ENCODE results near the gene COL23A1. TPM values are rescaled to one million over a fixed set of nuclear protein-coding genes. Genes with fewer than 3 reads are reported as not detected.

The COL23A1 gene
- total RNA-seq, 1 donor from 2014 or later, result 4.3 TPM

DNA sequence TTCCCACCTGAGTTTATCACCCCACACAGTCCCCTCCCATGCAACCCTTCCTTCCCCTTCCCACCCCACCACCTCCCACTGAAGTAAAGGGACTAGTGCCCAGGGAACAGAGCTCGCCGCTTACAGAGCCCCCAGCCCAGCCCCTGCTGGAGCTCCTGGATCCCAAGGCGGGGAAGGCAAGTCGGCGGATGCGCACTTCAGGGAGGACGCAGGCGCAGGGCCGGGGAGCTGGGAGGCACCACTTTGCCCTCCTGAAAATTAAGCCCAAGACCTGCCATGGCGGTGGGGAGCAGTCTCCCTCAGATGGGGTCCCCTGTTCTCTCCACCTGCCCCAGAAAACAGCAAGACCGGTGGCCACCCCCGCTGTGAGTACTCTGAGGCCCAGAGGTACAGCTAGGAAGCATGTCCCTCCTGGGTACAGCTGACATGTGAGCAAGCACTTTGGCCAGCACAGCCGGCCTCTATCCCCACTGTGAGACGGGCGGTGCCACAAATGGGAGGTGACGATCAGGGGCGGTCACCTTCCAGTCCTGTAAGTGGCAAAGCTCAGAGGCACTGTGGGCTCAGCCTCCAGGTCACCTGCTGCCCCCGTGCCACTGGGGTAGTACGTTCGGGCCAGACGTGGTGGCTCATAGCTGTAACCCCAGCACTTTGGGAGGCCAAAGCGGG lies 45.9 kb downstream of the COL23A1 start:
- no peaks in the 10 kb centered on the region for H3K36me3 ChIP-seq
- no peaks in the 10 kb centered on the region for H3K9me3 ChIP-seq
- TF ChIP-seq, protein P1, sequence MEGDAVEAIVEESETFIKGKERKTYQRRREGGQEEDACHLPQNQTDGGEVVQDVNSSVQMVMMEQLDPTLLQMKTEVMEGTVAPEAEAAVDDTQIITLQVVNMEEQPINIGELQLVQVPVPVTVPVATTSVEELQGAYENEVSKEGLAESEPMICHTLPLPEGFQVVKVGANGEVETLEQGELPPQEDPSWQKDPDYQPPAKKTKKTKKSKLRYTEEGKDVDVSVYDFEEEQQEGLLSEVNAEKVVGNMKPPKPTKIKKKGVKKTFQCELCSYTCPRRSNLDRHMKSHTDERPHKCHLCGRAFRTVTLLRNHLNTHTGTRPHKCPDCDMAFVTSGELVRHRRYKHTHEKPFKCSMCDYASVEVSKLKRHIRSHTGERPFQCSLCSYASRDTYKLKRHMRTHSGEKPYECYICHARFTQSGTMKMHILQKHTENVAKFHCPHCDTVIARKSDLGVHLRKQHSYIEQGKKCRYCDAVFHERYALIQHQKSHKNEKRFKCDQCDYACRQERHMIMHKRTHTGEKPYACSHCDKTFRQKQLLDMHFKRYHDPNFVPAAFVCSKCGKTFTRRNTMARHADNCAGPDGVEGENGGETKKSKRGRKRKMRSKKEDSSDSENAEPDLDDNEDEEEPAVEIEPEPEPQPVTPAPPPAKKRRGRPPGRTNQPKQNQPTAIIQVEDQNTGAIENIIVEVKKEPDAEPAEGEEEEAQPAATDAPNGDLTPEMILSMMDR (IDR thresholded peaks at IDR 0.05), result no peak
- no peaks in the 10 kb centered on the region for H3K27me3 ChIP-seq
- H3K27ac ChIP-seq, result no peak overlapping the region
- H3K4me3 ChIP-seq, result no peak overlapping the region
- H3K4me1 ChIP-seq, result peaks cover 0 to 6% of the 10 kb centered on the region in 2 donors
- no peak for DNase-seq (ENCODE audit: low spot score in 2 of 2)
- intact Hi-C loops (cut with DNase I), result no loop called here

DNA sequence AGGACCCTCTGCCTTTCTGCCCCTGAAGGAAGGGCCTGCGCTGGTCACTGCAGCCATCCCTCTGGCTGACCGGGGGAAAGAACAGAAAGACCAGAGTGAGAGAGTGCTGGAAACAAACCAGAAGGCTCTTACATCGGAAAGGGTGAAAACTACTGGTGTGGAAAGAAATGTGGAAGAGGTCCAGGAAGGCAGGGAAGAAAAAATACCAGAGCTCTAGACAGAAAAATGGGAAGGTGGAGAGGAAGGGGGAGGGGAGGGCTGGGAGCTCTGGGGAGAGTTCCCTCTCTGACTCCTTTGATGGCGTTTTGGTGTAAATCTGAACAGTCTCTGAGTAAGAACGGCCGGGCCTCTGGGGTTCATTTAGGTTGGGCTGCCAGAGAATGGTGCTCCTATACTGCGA lies 47.7 kb downstream of the COL23A1 start:
- Histone ChIP-seq H3K27ac (no peak overlapping the region), H3K4me1 (peaks cover 0 to 6% of the 10 kb centered on the region in 2 donors), H3K27me3 (no peaks in the 10 kb centered on the region), H3K36me3 (no peaks in the 10 kb centered on the region), H3K9me3 (no peaks in the 10 kb centered on the region), H3K4me3 (no peak overlapping the region)
- TF ChIP-seq, protein P1 (IDR thresholded peaks at IDR 0.05), result no peak
- DNase-seq (ENCODE audit: low spot score in 2 of 2), result no peak
- intact Hi-C loops (cut with DNase I), result no loop called here

DNA sequence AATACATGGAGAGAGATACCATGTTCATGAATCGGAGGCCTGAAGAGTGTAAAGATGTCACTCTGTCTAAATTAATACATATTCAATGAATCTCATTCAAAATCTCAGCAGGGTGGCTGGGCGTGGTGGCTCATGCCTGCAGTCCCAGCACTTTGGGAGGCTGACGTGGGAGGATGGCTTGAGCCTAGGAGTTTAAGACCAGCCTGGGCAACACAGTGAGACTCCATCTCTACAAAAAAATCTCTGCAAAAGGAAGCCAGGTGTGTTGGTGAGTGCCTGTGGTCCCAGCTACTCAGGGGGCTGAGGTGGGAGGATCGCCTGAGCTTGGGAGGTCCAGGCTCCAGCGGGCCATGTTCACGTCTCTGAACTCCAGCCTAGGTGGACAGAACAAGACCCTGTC lies 49.7 kb downstream of the COL23A1 start:
- TF ChIP-seq, protein P1 (IDR thresholded peaks at IDR 0.05), result no peak
- DNase-seq (ENCODE audit: low spot score in 2 of 2), result no peak
- Histone ChIP-seq H3K27me3 (no peaks in the 10 kb centered on the region), H3K9me3 (no peaks in the 10 kb centered on the region), H3K27ac (no peak overlapping the region), H3K4me3 (no peak overlapping the region), H3K36me3 (no peaks in the 10 kb centered on the region), H3K4me1 (peaks cover 0 to 6% of the 10 kb centered on the region in 2 donors)
- intact Hi-C loops (cut with DNase I), result no loop called here

DNA sequence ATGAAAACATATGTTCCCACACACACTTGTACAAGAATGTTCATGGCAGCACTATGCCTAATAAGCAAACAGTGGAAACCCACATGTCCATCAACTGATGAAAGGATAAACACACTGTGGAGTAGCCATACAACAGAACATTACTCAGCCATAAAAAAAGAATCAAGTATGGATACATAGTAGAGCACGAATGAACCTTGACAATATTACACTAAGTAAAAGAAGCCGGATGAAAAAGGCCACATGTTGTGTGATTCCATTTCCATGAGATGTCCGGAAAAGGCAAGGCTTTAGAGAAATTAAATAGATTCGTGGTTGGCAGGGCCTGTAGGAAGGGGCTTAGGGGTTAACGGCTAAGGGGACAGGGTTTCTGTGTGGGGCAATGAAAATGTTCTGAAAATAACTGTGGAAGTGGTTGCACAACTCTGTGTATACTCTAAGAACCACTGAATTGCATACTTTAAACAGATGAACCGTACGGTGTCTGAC lies 51.4 kb downstream of the COL23A1 start:
- no peaks in the 10 kb centered on the region for H3K36me3 ChIP-seq
- DNase-seq (ENCODE audit: low spot score in 2 of 2), result no peak
- no peak overlapping the region for H3K27ac ChIP-seq
- no peaks in the 10 kb centered on the region for H3K9me3 ChIP-seq
- intact Hi-C loops (cut with DNase I), result no loop called here
- no peaks in the 10 kb centered on the region for H3K27me3 ChIP-seq
- peaks cover 0 to 6% of the 10 kb centered on the region in 2 donors for H3K4me1 ChIP-seq
- TF ChIP-seq, protein P1 (IDR thresholded peaks at IDR 0.05), result no peak
- no peak overlapping the region for H3K4me3 ChIP-seq

DNA sequence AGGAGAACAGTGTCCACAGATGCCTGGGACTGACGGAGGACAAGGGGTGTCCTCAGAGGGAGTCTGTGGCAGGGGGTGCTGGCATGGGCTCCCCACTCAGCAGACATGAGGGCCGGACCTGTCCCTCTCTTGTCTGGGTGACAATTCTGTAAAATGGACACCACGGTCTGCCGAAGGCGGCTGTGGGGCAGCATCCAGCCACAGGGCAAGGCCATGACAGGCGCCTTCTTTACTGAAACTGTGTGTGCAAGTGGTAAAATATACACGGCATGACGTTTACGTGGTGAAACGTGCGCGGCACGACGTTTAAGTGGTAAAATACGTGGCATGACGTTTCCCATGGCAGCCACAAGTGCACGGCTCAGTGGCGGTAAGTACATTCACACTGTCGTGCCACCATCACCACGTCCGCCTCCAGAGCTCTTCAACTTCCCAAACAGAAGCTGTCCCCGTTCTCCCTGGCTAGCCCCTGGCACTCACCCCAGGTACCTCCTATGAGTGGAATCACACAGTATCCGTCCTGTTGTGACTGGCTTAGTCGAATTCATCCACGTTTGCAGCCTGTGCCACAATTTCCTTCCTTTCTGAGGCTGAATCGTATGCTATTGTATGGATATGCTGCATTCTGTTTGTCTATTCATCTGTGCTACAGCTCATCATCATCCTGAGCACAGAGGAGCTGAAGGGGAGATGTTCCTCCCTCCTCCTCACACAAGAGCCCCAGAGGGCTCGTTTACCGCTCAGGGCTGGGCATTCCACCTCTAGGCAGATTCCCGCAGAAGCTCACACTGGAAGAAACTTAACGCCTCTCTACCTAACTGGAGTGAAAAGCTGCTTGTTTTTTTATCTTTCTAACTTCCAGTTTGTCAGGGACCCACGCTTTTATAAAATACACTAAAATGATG lies 52.5 kb downstream of the COL23A1 start:
- Histone ChIP-seq H3K9me3 (no peaks in the 10 kb centered on the region), H3K27me3 (no peaks in the 10 kb centered on the region), H3K4me3 (no peak overlapping the region), H3K4me1 (peaks cover 0 to 6% of the 10 kb centered on the region in 2 donors), H3K36me3 (no peaks in the 10 kb centered on the region), H3K27ac (no peak overlapping the region)
- intact Hi-C loops (cut with DNase I), result no loop called here
- DNase-seq (ENCODE audit: low spot score in 2 of 2), result no peak
- TF ChIP-seq, protein P1 (IDR thresholded peaks at IDR 0.05), result no peak

All from ascending aorta (tissue), 2 donors.